Measurements from ENCODE around the gene PLEKHN1.

DNA sequence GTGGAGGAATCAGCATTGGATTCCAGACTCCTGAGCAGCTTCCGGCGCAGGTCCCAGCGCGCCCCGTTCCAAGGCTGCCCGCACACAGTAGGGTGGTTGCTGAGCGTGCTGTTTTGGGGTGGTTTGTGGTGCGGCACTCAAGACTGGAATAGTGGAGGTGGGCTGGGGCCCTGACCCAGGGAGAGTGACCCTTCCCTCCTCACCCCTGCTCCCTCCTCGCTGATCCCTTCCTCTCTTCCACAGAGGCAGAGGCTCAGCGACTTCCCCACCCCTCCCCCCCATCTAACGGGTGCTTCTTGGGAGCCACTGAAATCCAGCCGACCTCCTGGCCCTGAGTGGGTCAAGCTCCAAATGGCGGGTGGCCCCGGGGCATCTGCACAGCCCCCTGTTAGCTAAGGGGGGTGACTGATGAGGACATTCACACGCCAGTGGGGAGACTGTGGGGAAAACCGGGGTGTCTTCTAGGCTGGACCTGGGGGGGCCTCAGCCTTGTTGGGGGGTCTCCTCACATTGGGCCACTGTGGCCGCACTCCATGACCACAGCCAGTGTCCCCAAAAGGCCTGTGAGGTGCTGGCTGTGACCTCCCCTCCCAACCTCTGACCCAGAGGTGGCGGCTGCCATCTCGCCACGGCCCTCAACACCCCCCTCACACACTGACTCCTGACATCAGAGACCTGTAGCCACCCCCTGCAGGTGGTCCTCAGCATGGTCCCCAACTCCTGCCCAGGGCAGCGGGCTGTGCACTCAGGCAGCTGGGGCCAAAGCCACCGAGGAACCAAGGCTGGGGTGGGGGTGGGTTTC, 37.5 kb downstream of the PLEKHN1 start:
- TF ChIP-seq TAF1 (IDR thresholded peaks at IDR 0.05; ENCODE audit: low read depth, low read length) (no peak), POLR2A (IDR thresholded peaks at IDR 0.05; ENCODE audit: low read depth, low read length) (no peak), POLR2AphosphoS5 (IDR thresholded peaks at IDR 0.05; ENCODE audit: low read depth, low read length) (no peak), POU2F2 (IDR thresholded peaks at IDR 0.05; ENCODE audit: low read depth, low read length) (no peak)
